GM12891 (cell line): ENCODE results near the gene INSR.

Experiments
- PAX5 ChIP-seq: IDR thresholded peaks from 2 replicates; pipeline ENCODE4 v1.6.1; 2011; ENCODE audit warnings: low read length, moderate library complexity, mild to moderate bottlenecking; ENCODE audit not compliant: insufficient read depth, severe bottlenecking
- POLR2A ChIP-seq: IDR thresholded peaks from 2 replicates; pipeline ENCODE4 v1.6.1; 2011; ENCODE audit warnings: low read depth, low read length, control low read depth
- POLR2AphosphoS5 ChIP-seq: IDR thresholded peaks from 2 replicates; pipeline ENCODE4 v1.6.1; 2011; ENCODE audit warnings: low read depth, low read length, control low read depth
- POU2F2 ChIP-seq: IDR thresholded peaks from 2 replicates; pipeline ENCODE4 v1.6.1; 2011; ENCODE audit warnings: low read depth, mild to moderate bottlenecking, control low read depth, low read length, moderate library complexity
- TAF1 ChIP-seq: IDR thresholded peaks from 2 replicates; pipeline ENCODE4 v1.6.1; 2011; ENCODE audit warnings: low read depth, low read length, control low read depth

DNA sequence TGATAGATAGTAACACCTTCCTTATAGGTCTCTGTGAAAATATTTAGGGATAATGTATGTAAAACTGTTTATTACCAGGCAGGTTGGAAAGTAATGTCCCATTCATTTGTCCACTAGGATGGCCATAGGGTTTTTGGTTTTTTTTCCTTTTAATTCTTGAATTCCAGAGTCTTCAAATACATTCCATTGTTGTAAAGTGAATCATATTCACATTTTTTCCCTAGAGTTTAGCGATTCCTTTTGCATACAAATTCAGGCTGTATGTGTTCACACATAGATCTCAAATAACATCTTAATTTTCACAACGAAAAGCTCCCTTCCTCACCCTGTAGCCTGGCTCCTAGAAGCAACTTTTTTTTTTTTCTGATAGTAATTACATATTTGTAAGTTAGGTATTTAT, 226.5 kb downstream of the INSR start:
- TF ChIP-seq POLR2A, result no peak
- no peak for TF ChIP-seq TAF1
- TF ChIP-seq POLR2AphosphoS5, result no peak
- no peak for TF ChIP-seq PAX5
- TF ChIP-seq POU2F2, result no peak
